Measurements from ENCODE around the gene AGTRAP.

Gene AGTRAP

GRCh38 chr1:11735854-11736745 lies at the start of gene AGTRAP:
Gene AGTRAP, plus strand, starts transcription at chr1:11736136. Its CDS starts 73 bp downstream, at chr1:11736209.
- DNase-seq = peak; percentile 98

- no peak for DNase-seq
Observed at GRCh38 chr1:11688506-11688905, 47.4 kb upstream of the AGTRAP start.

- no peak for DNase-seq
Observed at GRCh38 chr1:11690397-11691301, 45.3 kb upstream of the AGTRAP start.

- no peak for DNase-seq
Observed at GRCh38 chr1:11691302-11691914, 44.5 kb upstream of the AGTRAP start, which contains the start of gene DRAXIN. Gene DRAXIN, plus strand, starts transcription at chr1:11691710. Its CDS starts 14,549 bp downstream, at chr1:11706259.

GRCh38 chr1:11691928-11692711 lies 43.8 kb upstream of the AGTRAP start:
- DNase-seq = peak; percentile 20

GRCh38 chr1:11693024-11693590 lies 42.8 kb upstream of the AGTRAP start:
- DNase-seq = peak; percentile 50

GRCh38 chr1:11693917-11694316 lies 42.0 kb upstream of the AGTRAP start:
- peak; percentile 9 for DNase-seq

- no peak for DNase-seq
Observed at GRCh38 chr1:11695861-11696260, 40.1 kb upstream of the AGTRAP start.

- DNase-seq = peak; percentile 10
Observed at GRCh38 chr1:11697188-11697892, 38.6 kb upstream of the AGTRAP start.

- DNase-seq = no peak
Observed at GRCh38 chr1:11697893-11698210, 38.1 kb upstream of the AGTRAP start.

GRCh38 chr1:11700601-11701467 lies 35.1 kb upstream of the AGTRAP start:
- peak; percentile 60 for DNase-seq

GRCh38 chr1:11701551-11701961 lies 34.4 kb upstream of the AGTRAP start:
- DNase-seq = peak; percentile 45

- DNase-seq = peak; percentile 6
Observed at GRCh38 chr1:11701981-11702803, 33.7 kb upstream of the AGTRAP start.

GRCh38 chr1:11703357-11704193 lies 32.4 kb upstream of the AGTRAP start:
- DNase-seq = peak; percentile 6

- peak; percentile 10 for DNase-seq
Observed at GRCh38 chr1:11704194-11704529, 31.8 kb upstream of the AGTRAP start.

GRCh38 chr1:11704691-11705475 lies 31.1 kb upstream of the AGTRAP start:
- peak; percentile 9 for DNase-seq

- no peak for DNase-seq
Observed at GRCh38 chr1:11705596-11705995, 30.3 kb upstream of the AGTRAP start.

- peak; percentile 6 for DNase-seq
Observed at GRCh38 chr1:11706292-11706691, 29.6 kb upstream of the AGTRAP start.
